SK-N-MC (cell line): ENCODE measurements around the gene TTLL12.
"Not testable (repeated sequence)": the region's sequence is repeated elsewhere in the genome, so short reads cannot be mapped to it uniquely, and the experiment has no call there.

Experiments
- DNase-seq: peaks from one replicate; pipeline ENCODE4 v3.0.0-alpha.2; 2011; ENCODE audit warnings: low read depth, low spot score
- H3K27ac ChIP-seq: fragments of 200-600 bp; sonication (generic); 2 replicates; pipeline ENCODE4 v1.5.1; 2016; ENCODE audit warnings: mixed run types
- H3K36me3 ChIP-seq: fragments of 200-600 bp; sonication (generic); 2 replicates; pipeline ENCODE4 v1.6.1; 2017; ENCODE audit warnings: antibody characterized with exemption, low read length, mixed read lengths; ENCODE audit not compliant: insufficient read depth
- H3K4me3 ChIP-seq: fragments of 200-600 bp; sonication (generic); 2 replicates; pipeline ENCODE4 v1.5.1; 2016
- H3K9ac ChIP-seq: fragments of 200-600 bp; sonication (generic); 2 replicates; pipeline ENCODE4 v1.8.0; 2017; ENCODE audit warnings: mixed run types, mixed read lengths; ENCODE audit not compliant: insufficient read length
- H3K9me3 ChIP-seq: fragments of 200-600 bp; sonication (generic); 2 replicates; pipeline ENCODE4 v1.6.1; 2017; ENCODE audit warnings: low read depth, mild to moderate bottlenecking, antibody characterized with exemption, low read length, moderate library complexity, mixed read lengths
- EZH2 ChIP-seq: fragments of 200-600 bp; sonication (generic); IDR thresholded peaks from one replicate; pipeline ENCODE4 v1.6.1; 2017; ENCODE audit warnings: antibody characterized with exemption
- FOXP2 ChIP-seq: optimal IDR thresholded peaks from 2 replicates; pipeline ENCODE3; 2011; ENCODE audit warnings: mild to moderate bottlenecking, moderate library complexity; ENCODE audit not compliant: insufficient read depth; ENCODE audit errors: extremely low read length, control extremely low read depth
- POLR2AphosphoS5 ChIP-seq: IDR thresholded peaks from 2 replicates; pipeline ENCODE4 v1.6.1; 2012; ENCODE audit warnings: mild to moderate bottlenecking, low read depth, low read length, borderline replicate concordance

TTLL12 gene

DNA sequence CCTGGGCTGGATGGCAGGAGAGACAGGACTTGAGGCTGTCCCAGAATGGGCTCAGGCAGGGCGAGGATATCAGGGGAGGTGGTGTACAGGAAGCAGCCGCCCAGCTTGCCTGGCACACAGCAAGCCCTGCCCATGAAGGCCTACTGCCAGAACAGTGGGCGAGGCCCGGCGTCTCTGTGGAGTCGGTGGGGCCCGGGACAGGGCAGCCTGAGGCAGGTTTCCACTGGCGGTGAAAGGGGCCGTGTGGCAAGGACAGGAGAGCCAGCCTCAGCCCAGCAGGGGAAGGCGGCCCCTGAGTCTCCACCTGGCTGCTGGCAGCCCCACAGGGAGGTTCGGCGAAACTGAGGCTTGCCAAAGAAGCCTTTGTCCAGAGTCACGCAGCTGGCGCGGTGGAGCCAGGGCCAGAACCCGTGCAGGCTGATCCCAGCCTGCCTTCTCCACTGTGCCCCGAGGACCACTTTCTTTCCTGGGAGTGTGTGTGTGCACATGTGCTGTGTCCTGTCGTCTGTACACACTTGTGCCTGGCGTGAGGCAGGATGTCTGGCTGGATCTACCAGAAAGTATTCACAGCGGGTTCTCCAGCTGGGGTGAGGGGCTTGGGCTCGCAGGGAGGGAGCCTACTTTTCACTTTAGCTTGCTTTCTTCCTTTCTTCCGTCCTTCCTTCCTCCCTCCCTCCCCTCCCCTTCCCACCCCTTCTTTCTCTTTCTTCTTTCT is 34.4 kb downstream of the TTLL12 start:
- H3K4me3 ChIP-seq: peak overlapping the region; percentile 94
- H3K9ac ChIP-seq: peak overlapping the region; percentile 86
- no peak for DNase-seq
- H3K27ac ChIP-seq: peak overlapping the region; percentile 80
- no peaks in the 10 kb centered on the region for H3K9me3 ChIP-seq
- no peaks in the 10 kb centered on the region; the same call in 1 of the 2 replicates for H3K36me3 ChIP-seq
- TF ChIP-seq EZH2 (no peak), FOXP2 (no peak), POLR2AphosphoS5 (no peak)

GRCh38 chr22:43152003-43152356 is 35.0 kb downstream of the TTLL12 start:
- peak overlapping the region; percentile 80 for H3K27ac ChIP-seq
- H3K9me3 ChIP-seq: no peaks in the 10 kb centered on the region
- peak overlapping the region; percentile 94 for H3K4me3 ChIP-seq
- DNase-seq: no peak
- H3K9ac ChIP-seq: peak overlapping the region; percentile 86
- H3K36me3 ChIP-seq: no peaks in the 10 kb centered on the region; the same call in 1 of the 2 replicates
- TF ChIP-seq FOXP2: no peak
- TF ChIP-seq EZH2: no peak
- TF ChIP-seq POLR2AphosphoS5: no peak

GRCh38 chr22:43151251-43152002 is 35.5 kb downstream of the TTLL12 start, which contains the start of gene TSPO:
Gene TSPO, plus strand, starts transcription at chr22:43151559. Its CDS starts 7,680 bp downstream, at chr22:43159239.
- peak within 1 kb of the TSS; percentile 86 for H3K9ac ChIP-seq
- no peak for DNase-seq
- peak; percentile 56; the same call in 1 of the 2 replicates for TF ChIP-seq POLR2AphosphoS5
- no peak for TF ChIP-seq EZH2
- TF ChIP-seq FOXP2: no peak

GRCh38 chr22:43150731-43151206 is 36.2 kb downstream of the TTLL12 start:
- no peak for DNase-seq
- H3K9me3 ChIP-seq: no peaks in the 10 kb centered on the region

More at GRCh38 chr22:43151251-43152002, 35.5 kb downstream of the TTLL12 start, which contains the start of gene TSPO:
- Histone ChIP-seq H3K36me3 (no peaks in the 10 kb centered on the region; the same call in 1 of the 2 replicates), H3K27ac (peak within 1 kb of the TSS; percentile 80), H3K4me3 (peak within 1 kb of the TSS; percentile 94), H3K9me3 (no peaks in the 10 kb centered on the region)

DNA sequence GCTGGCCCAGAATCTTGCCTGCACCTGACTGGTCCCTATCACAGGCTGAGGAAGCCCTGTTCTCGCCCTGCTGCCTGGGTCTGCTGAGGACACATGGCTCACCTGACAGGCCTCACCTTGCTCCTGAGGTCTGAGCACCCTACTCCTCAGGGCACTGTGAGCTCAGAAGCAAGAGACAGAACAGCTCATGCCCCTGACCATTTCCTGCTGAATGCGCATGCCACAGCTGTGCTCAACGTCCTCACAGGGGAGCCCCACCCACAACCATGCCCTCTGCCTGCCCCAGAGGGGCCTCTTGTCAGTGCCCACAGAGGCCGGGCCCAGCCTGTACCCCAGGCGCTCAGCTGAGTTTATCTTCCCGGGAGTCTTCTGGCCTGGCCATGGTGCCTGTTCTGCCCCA is 38.4 kb downstream of the TTLL12 start:
- DNase-seq: no peak
- Histone ChIP-seq H3K36me3 (no peaks in the 10 kb centered on the region), H3K9me3 (no peaks in the 10 kb centered on the region), H3K4me3 (no peak overlapping the region), H3K9ac (no peak overlapping the region), H3K27ac (no peak overlapping the region)
- TF ChIP-seq POLR2AphosphoS5: no peak
- no peak for TF ChIP-seq EZH2
- TF ChIP-seq FOXP2: no peak

More at GRCh38 chr22:43150731-43151206, 36.2 kb downstream of the TTLL12 start:
- Histone ChIP-seq H3K4me3 (peak overlapping the region; percentile 94), H3K27ac (no peak overlapping the region), H3K9ac (no peak overlapping the region), H3K36me3 (no peaks in the 10 kb centered on the region; the same call in 1 of the 2 replicates)
- no peak for TF ChIP-seq FOXP2
- no peak for TF ChIP-seq EZH2
- no peak for TF ChIP-seq POLR2AphosphoS5

DNA sequence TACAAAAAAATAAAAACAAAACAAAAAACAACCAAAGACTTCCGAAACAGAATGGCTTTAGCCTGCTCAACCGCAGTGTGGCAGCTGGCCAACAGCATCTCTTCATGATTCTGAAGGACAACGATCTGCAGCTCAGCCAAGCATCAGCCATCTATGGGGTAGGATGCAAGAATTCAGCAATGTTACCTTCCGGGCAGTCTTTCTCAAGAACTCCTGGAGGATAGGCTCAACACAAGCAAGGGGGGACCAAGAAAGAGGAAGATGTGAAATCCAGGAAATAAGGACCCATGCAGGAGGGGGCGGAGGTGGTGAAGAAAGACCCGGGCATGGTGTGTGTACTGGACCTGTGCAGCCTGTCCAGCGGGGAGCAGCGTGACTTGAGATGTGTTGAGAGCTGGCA is 39.1 kb downstream of the TTLL12 start:
- Histone ChIP-seq H3K9me3 (no peaks in the 10 kb centered on the region), H3K4me3 (no peak overlapping the region), H3K36me3 (no peaks in the 10 kb centered on the region), H3K9ac (no peak overlapping the region), H3K27ac (no peak overlapping the region)
- TF ChIP-seq POLR2AphosphoS5 (no peak), EZH2 (no peak), FOXP2 (no peak)
- DNase-seq: no peak

- H3K9ac ChIP-seq, H3K36me3 ChIP-seq, H3K4me3 ChIP-seq, DNase-seq, H3K9me3 ChIP-seq, H3K27ac ChIP-seq: not testable (repeated sequence)
Observed at GRCh38 chr22:43146332-43146731, 40.6 kb downstream of the TTLL12 start.

DNA sequence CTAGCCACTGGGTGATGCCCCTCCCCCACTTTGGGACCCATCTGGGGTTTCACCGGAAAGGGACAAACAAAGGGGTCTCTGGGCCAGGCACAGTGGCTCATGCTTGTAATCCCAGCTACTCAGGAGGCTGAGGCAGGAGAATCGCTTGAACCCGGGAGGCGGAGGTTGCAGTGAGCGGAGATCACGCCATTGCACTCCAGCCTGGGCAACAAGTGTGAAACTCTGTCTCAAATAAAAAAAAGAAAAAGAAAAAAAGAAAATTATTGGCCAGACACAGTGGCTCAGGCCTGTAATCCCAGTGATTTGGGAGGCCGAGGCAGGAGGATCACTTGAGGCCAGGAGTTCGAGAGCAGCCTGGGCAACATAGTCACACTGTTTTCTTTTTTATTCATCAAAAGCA is 41.6 kb downstream of the TTLL12 start:
- H3K27ac ChIP-seq, H3K9ac ChIP-seq, H3K4me3 ChIP-seq, DNase-seq, H3K9me3 ChIP-seq: not testable (repeated sequence)
- peaks cover 10% of the 10 kb centered on the region; the same call in 1 of the 2 replicates for H3K36me3 ChIP-seq

- H3K27ac ChIP-seq: no peak overlapping the region
- peaks cover 14% of the 10 kb centered on the region; the same call in 1 of the 2 replicates for H3K36me3 ChIP-seq
- TF ChIP-seq EZH2: no peak
- TF ChIP-seq POLR2AphosphoS5: no peak
- TF ChIP-seq FOXP2: no peak
- no peaks in the 10 kb centered on the region for H3K9me3 ChIP-seq
- H3K4me3 ChIP-seq: no peak overlapping the region
- no peak overlapping the region for H3K9ac ChIP-seq
- no peak for DNase-seq
Observed at GRCh38 chr22:43144949-43145348, 42.0 kb downstream of the TTLL12 start.
